ENCODE data around the gene TNRC6C. TPM values are rescaled to one million over a fixed set of nuclear protein-coding genes. Genes with fewer than 3 reads are reported as not detected.
"Not testable (repeated sequence)": the region's sequence is repeated elsewhere in the genome, so short reads cannot be mapped to it uniquely, and the experiment has no call there.

Gene TNRC6C
- total RNA-seq, 1 donor from 2014 or later, result 15.5 TPM

DNA sequence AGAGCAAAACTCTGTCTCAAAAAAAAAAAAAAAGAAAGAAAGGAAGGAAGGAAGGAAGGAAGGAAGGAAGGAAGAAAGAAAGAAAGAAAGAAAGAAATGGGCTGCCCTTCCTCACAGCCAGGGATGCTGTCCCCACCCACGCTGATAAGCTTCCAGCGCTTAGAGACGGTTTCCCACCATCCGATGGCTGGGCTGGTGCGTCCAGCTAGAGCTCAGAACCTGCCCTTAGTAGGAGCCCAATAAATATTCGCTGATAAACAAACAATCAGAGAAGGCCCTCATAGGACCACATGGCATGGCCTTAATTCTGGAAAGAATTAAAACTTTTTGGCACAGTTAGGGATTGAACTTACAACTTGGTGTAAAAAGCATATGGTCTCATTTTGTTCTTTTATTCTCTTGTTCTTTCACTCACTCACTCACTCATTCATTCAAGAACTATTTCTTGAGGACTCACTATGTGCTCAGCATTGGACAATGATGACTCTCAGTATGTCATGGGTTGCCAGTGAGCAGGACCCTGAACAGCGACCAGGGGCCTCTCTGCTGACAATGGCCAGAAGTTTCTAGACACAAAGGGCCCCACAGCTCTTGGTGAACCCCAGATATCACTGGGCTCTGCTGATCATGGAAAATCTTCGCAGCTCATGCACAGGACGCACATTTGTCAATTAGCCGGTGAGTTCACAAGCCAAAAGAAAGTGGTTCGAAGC, 32.5 kb upstream of the TNRC6C start:
- intact Hi-C loops (cut with micrococcal nuclease), result no loop called here
- no peaks in the 10 kb centered on the region for H3K9me3 Mint-ChIP-seq
- DNase-seq (ENCODE audit: low spot score), result no peak

DNA sequence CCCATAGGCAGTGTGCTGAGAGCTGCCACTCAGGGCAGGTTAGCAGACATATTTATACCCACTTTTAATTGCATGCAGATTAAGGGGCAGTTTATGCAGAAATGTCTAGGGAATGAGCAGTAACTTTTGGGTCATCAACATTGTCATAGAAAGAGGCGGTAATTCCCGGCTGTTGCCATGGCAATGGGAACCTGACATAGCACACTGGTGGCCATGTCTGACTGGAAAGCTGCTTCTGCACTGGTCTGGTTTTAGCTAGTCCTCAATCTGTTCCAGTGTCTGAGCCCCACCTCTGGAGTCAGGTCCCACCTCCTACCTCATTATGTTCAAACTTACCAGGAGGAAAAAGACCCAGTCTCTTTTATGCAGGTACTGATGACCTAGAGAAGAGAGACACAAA, 31.5 kb upstream of the TNRC6C start:
- Mint-ChIP-seq H3K4me1 (ENCODE audit: low read depth) (no peaks in the 10 kb centered on the region), H3K36me3 (ENCODE audit: low read depth) (no peaks in the 10 kb centered on the region), H3K27me3 (ENCODE audit: insufficient read depth) (peaks cover 13% of the 10 kb centered on the region), H3K9me3 (no peaks in the 10 kb centered on the region), H3K4me3 (no peak overlapping the region), H3K27ac (peak overlapping the region; percentile 48)
- DNase-seq (ENCODE audit: low spot score), result no peak
- intact Hi-C loops (cut with micrococcal nuclease), result no loop called here

More for the DNA sequence above, 32.5 kb upstream of the TNRC6C start:
- H3K4me1 Mint-ChIP-seq (ENCODE audit: low read depth), result no peaks in the 10 kb centered on the region
- peaks cover 13% of the 10 kb centered on the region for H3K27me3 Mint-ChIP-seq (ENCODE audit: insufficient read depth)
- no peak overlapping the region for H3K27ac Mint-ChIP-seq
- no peaks in the 10 kb centered on the region for H3K36me3 Mint-ChIP-seq (ENCODE audit: low read depth)
- no peak overlapping the region for H3K4me3 Mint-ChIP-seq

DNA sequence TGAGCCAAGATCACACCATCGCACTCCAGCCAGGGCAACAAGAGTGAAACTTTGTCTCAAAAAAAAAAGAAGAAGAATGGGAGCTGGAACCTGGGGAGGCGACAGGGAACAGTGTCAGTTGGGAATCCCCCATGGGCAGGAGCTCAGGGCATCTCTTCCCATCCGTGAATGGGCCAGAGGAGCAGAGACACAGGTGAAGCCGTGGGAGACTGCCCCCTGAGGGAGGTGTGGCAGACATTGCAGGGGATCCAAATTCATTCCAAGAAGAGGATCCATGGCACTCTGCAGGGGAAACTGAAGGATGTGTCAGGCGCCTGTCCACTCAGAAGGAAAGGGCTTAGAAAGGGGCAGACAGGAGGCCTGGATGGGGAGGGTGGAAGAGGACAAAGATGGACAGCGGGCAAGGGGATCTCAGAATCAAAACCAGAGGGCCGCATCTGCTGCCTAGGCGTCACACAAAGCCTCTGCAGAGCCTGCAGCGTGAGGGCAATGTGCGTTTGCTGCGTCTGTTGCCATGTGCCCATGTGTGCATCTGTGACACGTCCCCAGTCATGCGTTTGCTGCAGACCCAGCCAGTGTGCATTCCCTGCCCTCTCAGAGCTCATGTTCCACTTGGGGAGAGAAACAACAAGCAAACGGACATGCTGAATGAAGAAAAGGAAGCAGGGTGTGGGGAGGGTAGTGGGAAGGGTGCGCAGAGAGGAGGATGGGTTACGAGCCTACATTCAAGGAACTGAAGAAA, 30.6 kb upstream of the TNRC6C start:
- H3K27ac Mint-ChIP-seq, result no peak overlapping the region
- intact Hi-C loops (cut with micrococcal nuclease), result no loop called here
- no peak overlapping the region for H3K4me3 Mint-ChIP-seq
- no peaks in the 10 kb centered on the region for H3K36me3 Mint-ChIP-seq (ENCODE audit: low read depth)
- H3K27me3 Mint-ChIP-seq (ENCODE audit: insufficient read depth), result peaks cover 13% of the 10 kb centered on the region
- no peak for DNase-seq (ENCODE audit: low spot score)
- H3K9me3 Mint-ChIP-seq, result no peaks in the 10 kb centered on the region
- no peaks in the 10 kb centered on the region for H3K4me1 Mint-ChIP-seq (ENCODE audit: low read depth)

DNA sequence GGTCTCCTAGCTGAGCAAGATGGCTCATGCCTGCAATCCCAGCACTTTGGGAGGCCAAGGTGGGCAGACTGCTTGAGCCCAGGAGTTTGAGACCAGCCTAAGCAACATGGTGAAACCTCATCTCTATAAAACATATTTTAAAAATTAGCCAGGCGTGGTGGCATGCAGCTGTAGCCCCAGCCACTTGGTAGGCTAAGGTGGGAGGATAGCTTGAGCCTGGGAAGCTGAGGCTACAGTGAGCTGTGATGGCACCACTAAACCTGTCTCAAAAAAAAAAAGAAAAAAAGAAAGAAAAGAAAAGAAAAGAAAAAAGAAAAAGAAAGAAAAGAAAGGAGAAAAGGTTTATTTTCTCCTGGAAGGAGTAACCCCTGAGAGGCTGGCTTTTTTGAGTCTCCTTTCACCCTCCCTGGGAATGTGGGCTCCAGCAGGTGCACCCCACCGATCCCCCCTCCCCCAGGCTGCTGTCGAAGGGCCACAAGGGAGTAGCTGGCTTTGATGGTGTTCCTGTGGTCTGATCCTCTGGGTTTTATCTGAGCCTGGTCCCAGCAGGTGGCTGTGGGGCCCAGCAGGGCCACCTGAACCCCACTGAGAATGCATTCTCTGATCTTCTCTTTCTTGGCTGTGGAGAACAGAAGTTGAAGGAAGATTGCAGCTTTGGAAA, 29.9 kb upstream of the TNRC6C start:
- intact Hi-C loops (cut with micrococcal nuclease), result no loop called here
- no peaks in the 10 kb centered on the region for H3K36me3 Mint-ChIP-seq (ENCODE audit: low read depth)
- no peak for DNase-seq (ENCODE audit: low spot score)
- no peaks in the 10 kb centered on the region for H3K9me3 Mint-ChIP-seq
- no peak overlapping the region for H3K27ac Mint-ChIP-seq
- H3K4me3 Mint-ChIP-seq, result no peak overlapping the region
- no peaks in the 10 kb centered on the region for H3K4me1 Mint-ChIP-seq (ENCODE audit: low read depth)
- peaks cover 17% of the 10 kb centered on the region for H3K27me3 Mint-ChIP-seq (ENCODE audit: insufficient read depth)

DNA sequence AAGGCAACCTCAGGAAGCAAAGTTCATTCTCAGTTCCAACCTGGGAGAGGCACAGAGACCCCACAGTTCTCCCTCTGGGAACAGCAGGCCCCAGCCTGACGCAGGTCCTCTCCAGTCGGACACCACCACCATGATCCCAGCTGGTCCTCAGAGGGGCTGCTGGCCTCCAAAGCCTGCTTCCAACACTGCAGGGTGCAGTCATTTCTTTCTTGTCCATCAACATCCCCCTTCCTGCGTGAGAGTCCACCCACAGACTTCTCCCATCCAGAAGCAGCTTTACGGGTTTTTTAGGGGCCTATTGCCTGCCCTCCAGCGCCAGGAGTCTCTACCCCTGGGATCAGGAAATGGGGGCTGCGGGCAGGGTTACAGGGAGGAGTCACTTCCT, 29.3 kb upstream of the TNRC6C start:
- Mint-ChIP-seq H3K36me3 (ENCODE audit: low read depth) (no peaks in the 10 kb centered on the region), H3K4me1 (ENCODE audit: low read depth) (no peaks in the 10 kb centered on the region), H3K4me3 (no peak overlapping the region), H3K27me3 (ENCODE audit: insufficient read depth) (peaks cover 22% of the 10 kb centered on the region), H3K27ac (no peak overlapping the region), H3K9me3 (no peaks in the 10 kb centered on the region)
- DNase-seq (ENCODE audit: low spot score), result no peak
- intact Hi-C loops (cut with micrococcal nuclease), result no loop called here

DNA sequence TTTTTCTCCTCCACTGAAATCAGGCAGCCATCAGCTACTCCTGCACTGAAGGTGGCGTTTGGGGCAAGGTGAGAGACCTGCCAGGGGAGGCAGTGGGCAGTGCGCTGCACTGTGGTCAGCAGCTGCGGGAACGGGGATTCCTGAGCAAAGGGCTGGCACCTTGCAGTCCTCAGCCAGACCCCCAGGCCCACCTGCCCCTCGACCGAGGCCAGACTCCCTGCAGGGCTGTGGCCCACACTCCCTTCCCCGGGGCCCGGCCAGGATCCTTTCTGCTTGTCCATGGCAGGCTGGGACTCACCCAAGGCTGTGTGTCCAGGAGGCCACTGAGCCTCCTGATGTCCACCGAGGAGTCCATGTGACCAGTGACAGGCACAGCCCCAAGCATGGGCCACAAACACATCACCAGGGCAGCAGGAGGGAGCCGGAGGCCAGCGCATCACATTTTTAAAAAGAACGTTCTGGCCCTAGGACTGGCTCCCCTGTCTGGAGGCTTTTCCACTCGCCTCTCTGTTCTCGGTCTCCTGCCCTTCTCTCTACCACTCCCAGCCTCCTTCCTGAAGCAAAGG, 28.5 kb upstream of the TNRC6C start:
- Mint-ChIP-seq H3K27ac (no peak overlapping the region), H3K9me3 (no peaks in the 10 kb centered on the region), H3K36me3 (ENCODE audit: low read depth) (no peaks in the 10 kb centered on the region), H3K27me3 (ENCODE audit: insufficient read depth) (peaks cover 20% of the 10 kb centered on the region), H3K4me1 (ENCODE audit: low read depth) (no peaks in the 10 kb centered on the region), H3K4me3 (no peak overlapping the region)
- intact Hi-C loops (cut with micrococcal nuclease), result no loop called here
- DNase-seq (ENCODE audit: low spot score), result no peak

DNA sequence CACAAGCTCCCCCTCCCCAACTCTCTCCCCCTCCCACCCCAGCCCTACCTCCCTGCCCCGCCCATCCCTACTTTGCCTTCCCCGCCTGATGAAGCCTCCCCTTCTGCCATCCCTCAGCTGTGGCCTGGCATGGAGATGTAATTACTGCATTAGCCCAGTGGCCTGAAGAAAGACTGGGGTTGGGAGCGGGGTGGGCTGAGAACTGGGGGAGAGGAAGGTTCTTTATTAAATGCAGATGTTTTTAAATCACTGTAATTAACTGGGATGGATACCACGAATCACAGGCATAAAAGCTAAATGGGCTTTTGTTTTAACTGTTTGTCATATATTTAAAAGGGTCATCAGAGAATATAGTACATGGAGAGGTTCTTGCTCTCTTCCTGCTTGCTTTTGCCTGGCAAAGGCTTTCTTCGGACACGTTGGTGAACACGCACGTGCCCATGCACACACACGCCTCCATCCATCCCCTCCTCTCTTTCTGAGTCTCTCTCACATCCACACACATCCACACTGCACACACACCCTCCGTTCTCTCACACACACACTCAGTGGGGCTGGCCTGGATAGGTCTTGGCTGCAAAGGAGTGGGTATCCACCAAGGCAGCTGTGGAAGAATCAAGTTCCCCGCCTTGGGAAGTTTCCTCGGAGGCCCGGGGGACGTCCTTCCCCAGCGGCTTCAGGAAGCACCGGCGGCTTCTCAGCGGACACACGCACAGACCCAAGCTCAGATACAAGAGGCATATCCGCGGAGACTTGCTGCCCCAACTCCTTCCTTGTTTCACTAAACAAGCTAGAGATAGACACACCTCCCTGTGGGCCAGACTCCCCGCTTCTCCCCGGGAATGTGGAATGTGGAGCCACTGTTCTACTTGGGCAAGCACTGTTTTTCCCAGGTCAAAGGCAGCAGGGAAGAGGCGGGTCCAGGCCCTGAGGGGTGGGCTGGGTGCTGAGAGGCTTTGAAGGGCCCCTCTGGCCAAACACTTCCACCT, 27.4 kb upstream of the TNRC6C start:
- H3K4me3 Mint-ChIP-seq, result no peak overlapping the region
- no peaks in the 10 kb centered on the region for H3K36me3 Mint-ChIP-seq (ENCODE audit: low read depth)
- DNase-seq (ENCODE audit: low spot score), result no peak
- no peak overlapping the region for H3K27ac Mint-ChIP-seq
- peaks cover 17% of the 10 kb centered on the region for H3K27me3 Mint-ChIP-seq (ENCODE audit: insufficient read depth)
- no peaks in the 10 kb centered on the region for H3K4me1 Mint-ChIP-seq (ENCODE audit: low read depth)
- intact Hi-C loops (cut with micrococcal nuclease), result no loop called here
- H3K9me3 Mint-ChIP-seq, result no peaks in the 10 kb centered on the region

DNA sequence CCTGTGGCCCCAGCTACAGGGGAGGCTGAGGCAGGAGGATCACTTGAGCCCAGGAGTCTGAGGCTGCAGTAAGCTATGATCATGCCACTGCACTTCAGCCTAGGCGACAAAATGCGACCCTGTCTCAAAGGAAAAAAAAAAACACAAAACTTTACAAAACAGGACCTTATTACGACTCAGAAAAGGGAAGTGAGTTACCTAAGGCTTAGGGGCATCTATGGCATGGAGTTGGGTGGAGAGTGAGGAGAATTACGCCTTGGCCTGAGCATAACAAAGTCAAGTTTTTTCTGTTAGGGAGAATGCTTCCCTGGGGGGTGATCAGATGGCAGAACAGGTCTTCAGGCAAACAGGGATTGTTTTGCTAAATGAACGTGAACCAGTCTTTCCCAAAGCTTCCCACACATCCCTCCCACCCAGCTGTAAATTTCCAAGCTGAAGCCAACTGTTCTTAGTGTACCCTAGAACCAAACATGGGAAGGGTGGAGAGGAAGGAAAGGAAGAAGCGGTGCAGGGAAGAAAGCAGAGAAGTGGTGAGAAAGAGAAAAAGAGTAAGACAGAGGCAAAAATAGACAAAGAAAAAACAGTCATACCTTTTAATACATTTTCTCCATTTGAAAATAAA, 24.6 kb upstream of the TNRC6C start:
- no peaks in the 10 kb centered on the region for H3K36me3 Mint-ChIP-seq (ENCODE audit: low read depth)
- no peaks in the 10 kb centered on the region for H3K4me1 Mint-ChIP-seq (ENCODE audit: low read depth)
- peaks cover 11% of the 10 kb centered on the region for H3K27me3 Mint-ChIP-seq (ENCODE audit: insufficient read depth)
- no peaks in the 10 kb centered on the region for H3K9me3 Mint-ChIP-seq
- DNase-seq (ENCODE audit: low spot score), result no peak
- H3K27ac Mint-ChIP-seq, result no peak overlapping the region
- H3K4me3 Mint-ChIP-seq, result no peak overlapping the region
- intact Hi-C loops (cut with micrococcal nuclease), result no loop called here

DNA sequence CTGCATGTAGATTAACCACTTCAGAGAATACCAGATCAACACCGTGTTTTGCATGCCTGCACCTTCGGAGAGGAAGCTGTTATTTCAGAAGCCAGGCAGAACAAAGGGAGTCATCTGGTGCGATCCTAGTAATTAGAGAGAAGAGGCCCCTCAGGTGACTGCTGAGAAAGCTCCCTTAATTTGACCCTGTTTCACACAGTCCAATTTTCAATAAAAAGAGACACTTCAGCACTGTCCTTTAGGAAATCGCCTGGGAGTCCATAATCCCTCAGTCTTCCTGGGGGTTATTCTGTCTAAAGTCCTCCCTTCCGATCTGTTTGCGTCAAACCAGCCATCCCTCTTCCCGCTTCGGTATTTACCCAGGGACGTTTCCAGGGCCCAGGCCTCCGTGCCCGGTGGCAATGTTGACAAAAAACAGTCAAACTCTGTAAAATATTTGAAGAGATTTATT, 23.4 kb upstream of the TNRC6C start:
- intact Hi-C loops (cut with micrococcal nuclease), result no loop called here
- H3K4me1 Mint-ChIP-seq (ENCODE audit: low read depth), result no peaks in the 10 kb centered on the region
- no peak overlapping the region for H3K4me3 Mint-ChIP-seq
- H3K27me3 Mint-ChIP-seq (ENCODE audit: insufficient read depth), result peaks cover 11% of the 10 kb centered on the region
- H3K9me3 Mint-ChIP-seq, result no peaks in the 10 kb centered on the region
- no peak overlapping the region for H3K27ac Mint-ChIP-seq
- no peaks in the 10 kb centered on the region for H3K36me3 Mint-ChIP-seq (ENCODE audit: low read depth)
- DNase-seq (ENCODE audit: low spot score), result no peak

DNA sequence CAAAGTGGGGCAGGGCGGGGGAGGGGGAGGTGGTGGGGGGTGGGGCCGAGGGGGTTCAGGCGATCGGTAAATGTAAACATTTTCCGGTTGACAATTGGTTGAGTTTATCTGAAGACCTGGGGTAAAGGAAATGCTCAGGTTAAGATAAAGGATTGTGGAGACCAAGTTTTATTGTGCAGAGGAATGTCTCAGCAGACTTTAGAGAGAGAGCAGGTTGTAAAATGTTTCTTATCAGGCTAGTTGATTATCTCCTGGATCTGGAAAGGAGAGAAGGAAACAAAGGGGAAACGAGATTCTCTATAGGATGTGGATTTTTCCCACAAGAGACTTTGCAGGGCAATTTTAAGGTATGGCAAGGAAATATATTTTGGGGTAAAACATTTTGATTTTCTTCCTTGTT, 22.8 kb upstream of the TNRC6C start:
- H3K9me3 Mint-ChIP-seq; H3K4me1 Mint-ChIP-seq (ENCODE audit: low read depth); H3K36me3 Mint-ChIP-seq (ENCODE audit: low read depth); H3K4me3 Mint-ChIP-seq; intact Hi-C loops (cut with micrococcal nuclease); DNase-seq (ENCODE audit: low spot score); H3K27ac Mint-ChIP-seq: not testable (repeated sequence)
- peaks cover 11% of the 10 kb centered on the region for H3K27me3 Mint-ChIP-seq (ENCODE audit: insufficient read depth)

DNA sequence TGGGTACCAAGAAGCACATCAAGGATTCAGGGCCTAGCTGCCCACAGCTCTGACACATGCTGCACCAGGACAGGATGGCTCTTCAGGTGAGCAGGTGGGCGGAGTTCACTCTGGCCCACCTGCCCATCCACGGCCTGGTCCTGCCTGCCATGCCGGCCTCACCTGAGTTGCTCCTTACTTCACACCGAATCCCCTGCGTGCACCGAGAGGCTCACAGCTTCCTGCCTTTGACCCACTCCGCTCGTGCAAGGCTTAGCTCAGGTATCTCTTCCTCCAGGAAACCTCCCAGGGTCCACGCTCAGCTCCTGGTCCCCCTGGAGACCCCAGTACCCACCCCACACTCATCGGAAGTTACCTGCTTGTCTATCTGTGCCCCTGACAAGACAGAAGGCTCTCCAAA, 21.6 kb upstream of the TNRC6C start:
- no peaks in the 10 kb centered on the region for H3K4me1 Mint-ChIP-seq (ENCODE audit: low read depth)
- H3K9me3 Mint-ChIP-seq, result no peaks in the 10 kb centered on the region
- no peak overlapping the region for H3K4me3 Mint-ChIP-seq
- intact Hi-C loops (cut with micrococcal nuclease), result no loop called here
- no peaks in the 10 kb centered on the region for H3K36me3 Mint-ChIP-seq (ENCODE audit: low read depth)
- DNase-seq (ENCODE audit: low spot score), result no peak
- H3K27ac Mint-ChIP-seq, result no peak overlapping the region
- peaks cover 11% of the 10 kb centered on the region for H3K27me3 Mint-ChIP-seq (ENCODE audit: insufficient read depth)

DNA sequence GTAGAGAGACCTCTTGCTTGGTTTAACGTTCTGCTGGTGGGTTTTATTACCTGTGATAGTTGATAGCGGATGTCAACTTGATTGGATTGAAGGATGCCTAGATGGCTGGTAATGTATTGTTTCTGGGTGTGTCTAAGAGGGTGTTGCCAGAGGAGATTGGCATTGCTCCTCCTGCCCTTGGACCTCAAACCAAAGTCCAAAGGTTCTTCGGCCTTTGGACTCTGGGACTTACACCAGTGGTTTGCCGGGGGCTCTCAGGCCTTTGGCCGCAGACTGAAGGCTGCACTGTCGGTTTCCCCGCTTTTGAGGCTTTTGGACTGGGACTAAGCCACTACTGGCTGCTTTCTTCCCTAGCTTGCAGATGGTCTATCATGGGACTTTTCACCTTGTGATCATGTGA, 17.5 kb upstream of the TNRC6C start:
- Mint-ChIP-seq H3K4me3 (no peak overlapping the region), H3K4me1 (ENCODE audit: low read depth) (no peaks in the 10 kb centered on the region), H3K36me3 (ENCODE audit: low read depth) (no peaks in the 10 kb centered on the region), H3K27me3 (ENCODE audit: insufficient read depth) (peaks cover 2% of the 10 kb centered on the region), H3K27ac (no peak overlapping the region), H3K9me3 (no peaks in the 10 kb centered on the region)
- no peak for DNase-seq (ENCODE audit: low spot score)
- intact Hi-C loops (cut with micrococcal nuclease), result no loop called here

Data from activated T-helper 1 cell treated with anti-CD3 and anti-CD28 coated beads, Interleukin-12 subunit alpha, Interleukin-12 subunit beta, Interleukin-2, Interleukin-4 antibody, amounts not matched to agents 30 ng/mL and 10 ng/mL and 1 ng/mL, durations not matched to agents 14 hours and 24 hours and 36 hours (primary cell).